GM12891 (cell line): ENCODE results near the gene KIAA1614.

Experiments used
- PAX5 ChIP-seq: IDR thresholded peaks from 2 replicates; pipeline ENCODE4 v1.6.1; 2011; ENCODE audit warnings: low read length, moderate library complexity, mild to moderate bottlenecking; ENCODE audit not compliant: insufficient read depth, severe bottlenecking
- POLR2A ChIP-seq: IDR thresholded peaks from 2 replicates; pipeline ENCODE4 v1.6.1; 2011; ENCODE audit warnings: low read depth, low read length, control low read depth

GRCh38 chr1:180920702-180921101 lies 8.0 kb downstream of the KIAA1614 start:
- TF ChIP-seq POLR2A (no peak), PAX5 (no peak)
